Activated CD4-positive, alpha-beta T cell treated with anti-CD3 and anti-CD28 coated beads, Interleukin-2, amount 10 ng/mL, durations not matched to agents 7 days and 5 days (primary cell): ENCODE measurements around the gene FAM171A2. TPM values are rescaled to one million over a fixed set of nuclear protein-coding genes. Genes with fewer than 3 reads are reported as not detected.

Experiments
- CTCF ChIA-PET: fragments of 350-600 bp; sonication (Branson Sonifier 250); formaldehyde crosslinking; loops from one replicate; lab custom pipeline; 2021; ENCODE audit warnings: antibody characterized with exemption; lab: Charles Lee
- POLR2A ChIA-PET: fragments of 350-600 bp; sonication (Branson Sonifier 250); formaldehyde crosslinking; loops from one replicate; lab custom pipeline; 2021; ENCODE audit warnings: antibody characterized with exemption; lab: Charles Lee
- DNase-seq: peaks from one replicate; pipeline ENCODE4 v3.0.0-alpha.2; 2020
- H3K27ac Mint-ChIP-seq: one replicate; pipeline ENCODE4 v1.8.0; 2021; ENCODE audit warnings: mild to moderate bottlenecking, moderate library complexity, mixed read lengths
- H3K27me3 Mint-ChIP-seq: one replicate; pipeline ENCODE4 v1.8.0; 2021; ENCODE audit warnings: mixed read lengths
- H3K36me3 Mint-ChIP-seq: one replicate; pipeline ENCODE4 v1.8.0; 2021; ENCODE audit warnings: low read depth, mixed read lengths
- H3K4me1 Mint-ChIP-seq: one replicate; pipeline ENCODE4 v1.8.0; 2021; ENCODE audit warnings: mixed read lengths
- H3K4me3 Mint-ChIP-seq: one replicate; pipeline ENCODE4 v1.8.0; 2021; ENCODE audit warnings: mild to moderate bottlenecking, moderate library complexity, mixed read lengths
- H3K9me3 Mint-ChIP-seq: one replicate; pipeline ENCODE4 v1.8.0; 2021; ENCODE audit warnings: mixed read lengths
- total RNA-seq, 2 experiments: library from RNA; stranded (reverse); gene quantifications; one replicate each; pipeline ENCODE4 v1.2.3, GENCODE V29; 2021

The FAM171A2 gene
- total RNA-seq, 2 experiments from 2014 or later, result 0.08 TPM; not detected in 1

DNA sequence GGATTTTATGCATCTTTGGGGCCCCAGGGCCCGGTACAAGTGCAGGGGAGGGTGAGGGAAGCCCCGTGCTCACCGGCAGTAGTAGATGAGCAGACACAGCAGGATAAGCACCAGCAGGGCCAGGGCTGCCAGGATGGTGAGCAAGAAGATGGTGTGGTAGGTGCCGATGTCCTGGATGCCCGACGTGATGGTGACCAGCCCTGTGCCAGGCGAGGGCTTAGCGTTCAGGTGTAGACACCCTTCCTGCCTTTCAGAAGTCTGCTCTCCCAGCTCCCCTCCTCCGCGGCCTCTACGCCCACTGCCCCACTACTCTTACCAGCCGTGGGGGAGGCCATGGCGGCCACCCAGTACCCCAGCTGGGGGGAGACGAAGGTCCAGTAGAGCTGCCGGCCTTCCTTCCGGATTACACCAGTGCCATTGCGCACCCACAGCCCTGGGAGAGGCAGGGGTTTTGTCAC is 8.0 kb downstream of the FAM171A2 start:
- Mint-ChIP-seq H3K27me3 (peaks cover 8% of the 10 kb centered on the region), H3K4me1 (peaks cover 9% of the 10 kb centered on the region), H3K4me3 (no peak overlapping the region), H3K9me3 (no peaks in the 10 kb centered on the region), H3K27ac (no peak overlapping the region), H3K36me3 (peaks cover 10% of the 10 kb centered on the region)
- DNase-seq, result no peak
- POLR2A ChIA-PET, result no interaction called here
- CTCF ChIA-PET, result interaction anchor here (1.8 to 3.3 kb wide), 4 partner anchors 10 to 146 kb away, joined by 4 to 19 read pairs (median 7); partner anchors contain the start of gene GRN

DNA sequence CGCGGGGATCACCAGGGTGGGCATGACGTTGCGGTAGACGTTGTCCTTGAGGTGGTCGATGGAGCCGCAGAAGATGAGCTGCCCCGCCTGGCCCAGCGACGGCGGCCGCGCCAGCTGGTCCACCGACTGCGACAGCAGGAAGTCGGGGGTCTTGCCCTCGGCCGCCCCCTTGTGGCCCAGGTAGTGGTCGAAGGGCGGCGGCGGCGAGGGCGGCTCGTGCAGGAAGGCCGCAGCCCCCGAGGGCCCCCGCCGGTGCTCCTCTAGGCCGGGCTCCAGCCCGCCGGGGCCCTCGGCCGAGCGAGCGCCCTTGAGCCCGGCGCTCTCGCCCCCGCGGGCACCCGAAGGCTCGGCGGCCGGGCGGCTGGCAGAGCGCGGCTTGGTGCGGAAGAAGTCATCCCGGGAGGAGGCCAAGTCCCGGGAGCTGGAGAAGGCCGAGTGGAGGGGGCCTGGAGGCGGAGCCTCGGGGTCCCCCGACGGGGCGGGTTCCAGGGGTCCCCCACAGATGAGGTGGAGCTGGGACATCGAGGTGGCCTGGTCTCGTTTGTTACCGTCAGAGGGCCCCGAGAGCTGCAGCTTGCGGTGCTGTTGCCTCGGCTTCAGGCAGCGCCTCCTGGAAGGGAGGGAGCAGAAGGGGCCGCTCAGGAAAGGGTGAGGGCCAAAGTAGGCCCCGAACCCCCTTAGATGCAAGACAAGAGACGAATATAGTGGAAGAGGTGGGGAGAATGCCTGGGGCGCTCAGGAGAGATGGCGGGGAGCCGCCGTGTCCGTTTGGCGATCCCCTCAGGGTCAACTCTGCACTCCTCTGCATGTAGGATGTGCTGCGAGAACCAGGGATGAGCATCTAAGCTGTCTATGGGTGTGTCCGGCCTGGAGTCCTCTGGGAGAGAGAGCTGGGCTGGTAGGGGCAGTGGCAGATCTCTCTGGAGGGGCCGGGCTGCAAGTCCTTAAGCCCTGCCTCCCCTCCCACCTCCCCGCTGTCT is 8.8 kb downstream of the FAM171A2 start:
- Mint-ChIP-seq H3K27me3 (peaks cover 8% of the 10 kb centered on the region), H3K4me1 (peaks cover 9% of the 10 kb centered on the region), H3K9me3 (no peaks in the 10 kb centered on the region), H3K36me3 (peaks cover 10% of the 10 kb centered on the region), H3K27ac (no peak overlapping the region), H3K4me3 (peak overlapping the region; percentile 40)
- POLR2A ChIA-PET, result no interaction called here
- DNase-seq, result peak; percentile 48
- CTCF ChIA-PET, result interaction anchor here (0.6 to 5.6 kb wide), 10 partner anchors 8 to 145 kb away, joined by 3 to 39 read pairs (median 4); partner anchors contain the start of genes FAM171A2 and GRN

DNA sequence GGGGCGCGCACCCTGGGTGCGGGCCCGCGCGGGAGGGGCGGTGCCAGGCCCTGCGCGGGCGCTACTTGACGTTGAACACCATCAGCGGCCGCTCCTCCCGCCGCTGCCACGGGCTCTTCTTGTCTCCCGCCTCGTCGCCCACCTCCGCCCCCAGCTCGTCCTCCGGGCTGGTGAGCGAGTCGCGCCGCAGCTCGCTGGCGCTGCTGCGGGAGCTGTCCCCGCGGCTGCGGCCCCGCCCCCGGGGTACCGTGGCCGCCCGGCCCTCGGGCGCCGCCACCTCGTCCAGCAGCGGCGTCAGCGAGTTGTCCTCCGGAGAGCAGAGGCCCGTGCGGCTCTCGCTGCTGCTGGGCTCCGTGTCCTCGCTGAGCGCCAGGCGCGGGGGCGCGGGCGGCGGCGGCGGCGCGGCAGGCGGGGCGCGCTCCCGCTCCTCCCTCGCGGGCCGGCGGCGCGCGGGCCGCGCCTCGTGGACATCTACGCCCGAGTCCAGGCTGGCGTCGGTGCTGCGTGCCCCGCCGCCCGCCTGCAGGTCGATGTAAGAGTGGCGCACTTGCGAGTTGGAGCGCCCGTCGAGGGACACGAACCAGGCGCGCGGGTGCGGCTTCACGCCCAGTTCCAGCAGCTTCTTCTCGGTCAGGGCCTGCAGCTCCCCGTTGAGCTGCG is 9.9 kb downstream of the FAM171A2 start:
- Mint-ChIP-seq H3K36me3 (peaks cover 10% of the 10 kb centered on the region), H3K27ac (no peak overlapping the region), H3K4me3 (peak overlapping the region; percentile 54), H3K4me1 (peaks cover 9% of the 10 kb centered on the region), H3K9me3 (no peaks in the 10 kb centered on the region), H3K27me3 (peaks cover 8% of the 10 kb centered on the region)
- no peak for DNase-seq
- POLR2A ChIA-PET, result no interaction called here
- CTCF ChIA-PET, result interaction anchor here (0.6 to 5.6 kb wide), 12 partner anchors 8 to 144 kb away, joined by 3 to 39 read pairs (median 4); partner anchors contain the start of genes FAM171A2 and GRN

DNA sequence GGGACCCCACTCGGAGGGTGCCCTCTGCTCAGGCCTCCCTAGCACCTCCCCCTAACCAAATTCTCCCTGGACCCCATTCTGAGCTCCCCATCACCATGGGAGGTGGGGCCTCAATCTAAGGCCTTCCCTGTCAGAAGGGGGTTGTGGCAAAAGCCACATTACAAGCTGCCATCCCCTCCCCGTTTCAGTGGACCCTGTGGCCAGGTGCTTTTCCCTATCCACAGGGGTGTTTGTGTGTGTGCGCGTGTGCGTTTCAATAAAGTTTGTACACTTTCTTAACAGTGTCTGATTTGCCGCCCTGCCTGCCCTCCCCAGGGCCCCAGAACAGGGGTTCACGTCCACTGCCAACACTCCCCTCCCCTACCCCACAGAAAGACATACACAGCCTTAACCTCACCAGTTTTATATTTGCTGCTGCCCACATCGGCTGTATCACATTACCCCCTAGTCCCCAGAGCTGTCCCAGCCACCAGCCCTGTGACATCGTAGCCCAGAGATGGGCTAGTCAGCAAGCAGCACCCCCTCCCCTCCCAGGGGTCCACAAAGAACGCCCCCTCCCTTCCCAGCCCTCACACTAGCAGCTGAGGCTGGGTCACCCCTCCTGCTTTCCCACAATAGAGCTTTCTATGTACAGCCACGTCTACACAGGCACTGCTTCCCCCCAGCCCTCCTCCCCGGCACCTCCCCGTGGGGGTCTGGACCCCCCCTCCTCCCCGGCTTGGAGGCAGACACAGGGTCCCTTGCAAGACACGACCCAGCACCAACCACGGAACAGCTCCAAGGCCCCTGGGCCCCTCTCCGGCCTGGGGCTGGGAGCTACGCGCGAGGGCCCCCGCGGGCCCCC is 10.6 kb downstream of the FAM171A2 start:
- no peak overlapping the region for H3K27ac Mint-ChIP-seq
- no peak for DNase-seq
- peak overlapping the region; percentile 47 for H3K4me3 Mint-ChIP-seq
- H3K9me3 Mint-ChIP-seq, result no peaks in the 10 kb centered on the region
- peaks cover 16% of the 10 kb centered on the region for H3K4me1 Mint-ChIP-seq
- peaks cover 8% of the 10 kb centered on the region for H3K27me3 Mint-ChIP-seq
- ChIA-PET POLR2A (no interaction called here), CTCF (interaction anchor here (0.8 to 5.6 kb wide), 5 partner anchors 10 to 143 kb away, joined by 3 to 39 read pairs (median 3); partner anchors contain the start of gene FAM171A2)
- H3K36me3 Mint-ChIP-seq, result peaks cover 10% of the 10 kb centered on the region

DNA sequence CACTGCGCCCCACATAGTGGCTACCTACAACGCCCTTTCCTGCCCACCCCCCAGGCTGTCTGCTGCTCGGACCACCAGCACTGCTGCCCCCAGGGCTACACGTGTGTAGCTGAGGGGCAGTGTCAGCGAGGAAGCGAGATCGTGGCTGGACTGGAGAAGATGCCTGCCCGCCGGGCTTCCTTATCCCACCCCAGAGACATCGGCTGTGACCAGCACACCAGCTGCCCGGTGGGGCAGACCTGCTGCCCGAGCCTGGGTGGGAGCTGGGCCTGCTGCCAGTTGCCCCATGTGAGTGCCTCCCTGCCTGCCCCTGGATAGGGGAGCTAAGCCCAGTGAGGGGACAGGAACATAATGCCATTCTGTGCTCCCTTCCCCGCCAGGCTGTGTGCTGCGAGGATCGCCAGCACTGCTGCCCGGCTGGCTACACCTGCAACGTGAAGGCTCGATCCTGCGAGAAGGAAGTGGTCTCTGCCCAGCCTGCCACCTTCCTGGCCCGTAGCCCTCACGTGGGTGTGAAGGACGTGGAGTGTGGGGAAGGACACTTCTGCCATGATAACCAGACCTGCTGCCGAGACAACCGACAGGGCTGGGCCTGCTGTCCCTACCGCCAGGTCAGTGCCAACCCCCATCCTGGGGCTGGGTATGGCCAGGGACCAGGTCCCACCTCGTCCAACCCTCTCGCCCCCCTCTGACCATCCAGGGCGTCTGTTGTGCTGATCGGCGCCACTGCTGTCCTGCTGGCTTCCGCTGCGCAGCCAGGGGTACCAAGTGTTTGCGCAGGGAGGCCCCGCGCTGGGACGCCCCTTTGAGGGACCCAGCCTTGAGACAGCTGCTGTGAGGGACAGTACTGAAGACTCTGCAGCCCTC is 11.5 kb downstream of the FAM171A2 start:
- ChIA-PET CTCF (interaction anchor here (1.0 to 5.6 kb wide), 9 partner anchors 11 to 171 kb away, joined by 3 to 39 read pairs (median 4); partner anchors contain the start of gene FAM171A2), POLR2A (no interaction called here)
- Mint-ChIP-seq H3K4me3 (no peak overlapping the region), H3K27ac (no peak overlapping the region), H3K27me3 (peaks cover 8% of the 10 kb centered on the region), H3K9me3 (no peaks in the 10 kb centered on the region), H3K4me1 (peaks cover 16% of the 10 kb centered on the region), H3K36me3 (peaks cover 10% of the 10 kb centered on the region)
- DNase-seq, result no peak

GRCh38 chr17:44351464-44351863 is 12.2 kb downstream of the FAM171A2 start:
- H3K27ac Mint-ChIP-seq, result no peak overlapping the region
- ChIA-PET CTCF (interaction anchor here (1.1 to 5.6 kb wide), 9 partner anchors 9 to 172 kb away, joined by 3 to 39 read pairs (median 4); partner anchors contain the start of gene FAM171A2), POLR2A (no interaction called here)
- H3K36me3 Mint-ChIP-seq, result peaks cover 10% of the 10 kb centered on the region
- peaks cover 8% of the 10 kb centered on the region for H3K27me3 Mint-ChIP-seq
- H3K4me3 Mint-ChIP-seq, result no peak overlapping the region
- no peak for DNase-seq
- H3K4me1 Mint-ChIP-seq, result peaks cover 19% of the 10 kb centered on the region
- H3K9me3 Mint-ChIP-seq, result no peaks in the 10 kb centered on the region

GRCh38 chr17:44350733-44351226 is 12.9 kb downstream of the FAM171A2 start:
- no peak overlapping the region for H3K27ac Mint-ChIP-seq
- peaks cover 24% of the 10 kb centered on the region for H3K4me1 Mint-ChIP-seq
- CTCF ChIA-PET, result interaction anchor here (0.6 to 5.6 kb wide), 12 partner anchors 9 to 526 kb away, joined by 3 to 39 read pairs (median 4); partner anchors contain the start of gene FAM171A2
- DNase-seq, result peak; percentile 76
- no peaks in the 10 kb centered on the region for H3K9me3 Mint-ChIP-seq
- H3K36me3 Mint-ChIP-seq, result peaks cover 10% of the 10 kb centered on the region
- H3K4me3 Mint-ChIP-seq, result no peak overlapping the region
- POLR2A ChIA-PET, result no interaction called here
- peaks cover 8% of the 10 kb centered on the region for H3K27me3 Mint-ChIP-seq

- H3K27ac Mint-ChIP-seq, result no peak overlapping the region
- H3K36me3 Mint-ChIP-seq, result peaks cover 10% of the 10 kb centered on the region
- peaks cover 30% of the 10 kb centered on the region for H3K4me1 Mint-ChIP-seq
- no peak overlapping the region for H3K4me3 Mint-ChIP-seq
- ChIA-PET CTCF (interaction anchor here (1.0 to 5.6 kb wide), 6 partner anchors 10 to 145 kb away, joined by 3 to 39 read pairs (median 4); partner anchors contain the start of gene FAM171A2), POLR2A (no interaction called here)
- H3K27me3 Mint-ChIP-seq, result peaks cover 3% of the 10 kb centered on the region
- H3K9me3 Mint-ChIP-seq, result no peaks in the 10 kb centered on the region
- no peak for DNase-seq
These were observed 14.0 kb downstream of the FAM171A2 start for GRCh38 chr17:44349553-44350070.

GRCh38 chr17:44348988-44349364 is 14.7 kb downstream of the FAM171A2 start:
- POLR2A ChIA-PET, result no interaction called here
- no peak for DNase-seq
- Mint-ChIP-seq H3K4me3 (no peak overlapping the region), H3K36me3 (peaks cover 10% of the 10 kb centered on the region), H3K9me3 (no peaks in the 10 kb centered on the region), H3K27ac (no peak overlapping the region), H3K27me3 (peaks cover 3% of the 10 kb centered on the region), H3K4me1 (peaks cover 31% of the 10 kb centered on the region)
- CTCF ChIA-PET, result interaction anchor here (5.6 kb wide), 1 partner anchor 14 kb away, joined by 39 read pairs; the partner anchor contains the start of gene FAM171A2

DNA sequence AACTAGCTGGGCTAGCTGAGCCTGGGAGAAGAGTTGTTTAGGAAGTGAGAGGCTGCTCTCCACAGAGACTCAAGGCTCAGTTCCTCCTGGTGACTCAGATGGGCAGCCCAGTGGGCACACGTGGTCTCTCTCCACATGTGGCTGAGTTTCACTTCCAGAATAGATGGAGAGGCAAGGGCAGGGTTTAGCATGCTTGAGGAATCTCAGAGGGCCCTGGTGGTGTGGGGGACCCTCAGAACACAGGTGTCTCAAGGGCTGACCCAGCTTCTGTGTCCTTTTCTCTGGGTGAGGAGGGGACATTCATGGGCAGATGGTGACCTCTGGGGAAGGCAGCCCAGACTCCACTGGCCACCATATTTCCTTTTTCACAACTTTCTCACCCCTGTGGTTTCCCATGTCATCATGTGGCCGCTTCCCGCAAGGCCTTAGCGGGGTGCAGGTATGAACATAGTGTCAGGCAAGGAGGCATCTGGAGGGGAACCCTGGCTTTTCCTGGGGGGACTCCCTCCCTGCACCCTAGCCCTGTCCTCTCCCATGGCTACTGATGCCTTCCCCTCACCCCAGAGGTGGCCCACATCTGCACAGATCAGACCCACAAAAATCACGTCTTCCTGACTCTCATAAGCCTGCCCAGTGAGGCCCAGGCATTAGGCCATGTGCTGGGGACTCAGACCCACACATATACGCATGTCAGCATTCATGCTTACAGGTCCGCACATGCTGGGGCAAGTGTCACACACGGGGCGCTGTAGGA is 15.2 kb downstream of the FAM171A2 start:
- Mint-ChIP-seq H3K27ac (peak overlapping the region; percentile 12), H3K27me3 (peaks cover 3% of the 10 kb centered on the region), H3K9me3 (no peaks in the 10 kb centered on the region), H3K4me1 (peaks cover 31% of the 10 kb centered on the region), H3K4me3 (no peak overlapping the region), H3K36me3 (peaks cover 10% of the 10 kb centered on the region)
- CTCF ChIA-PET, result no interaction called here
- no peak for DNase-seq
- POLR2A ChIA-PET, result no interaction called here
